ENCODE results near the gene DYNC1LI2. TPM values are rescaled to one million over a fixed set of nuclear protein-coding genes. Genes with fewer than 3 reads are reported as not detected.

DYNC1LI2 gene
- total and polyA plus RNA-seq, 9 of the 15 experiments (the other 6 are each of a cell fraction or from before 2014, with no cell fraction given): 5.1 to 48.9 (median 38.2) TPM

- no peak for TF ChIP-seq CREB3L1 (IDR thresholded peaks at IDR 0.05; ENCODE audit: borderline replicate concordance, low read depth)
- no peak for TF ChIP-seq SLC30A9 (CRISPR knock-in tag; IDR thresholded peaks at IDR 0.05)
- no peak for TF ChIP-seq SMARCA4 (IDR thresholded peaks at IDR 0.05)
Observed at GRCh38 chr16:66746682-66747081, 4.7 kb downstream of the DYNC1LI2 start (continued).

- Histone ChIP-seq H3K9ac (ENCODE audit: insufficient read depth in 1 of 2, low read depth in 2 of 2, low read length in 2 of 2) (no peak overlapping the region), H3K9me1 (ENCODE audit: control insufficient read depth, insufficient read depth, low read length) (no peaks in the 10 kb centered on the region), H3K27me3 (ENCODE audit: control insufficient read depth in 2 of 2, insufficient read depth in 2 of 2, low read length in 2 of 2) (no peaks in the 10 kb centered on the region), H3K27ac (ENCODE audit: extremely low read depth, low read depth, low read length) (no peak overlapping the region), H3K4me1 (replicated peaks in 1 of 2; ENCODE audit: control insufficient read depth in 2 of 2, insufficient read depth in 2 of 2, low read length in 2 of 2) (peaks cover 13 to 22% of the 10 kb centered on the region in 2 experiments; a peak in 4 of 5 replicates), H3K4me2 (ENCODE audit: insufficient read depth, low read length) (no peak overlapping the region), H3K4me3 (no peak overlapping the region), H4K20me1 (replicated peaks; ENCODE audit: control insufficient read depth, insufficient read depth, low read length) (peaks cover 10% of the 10 kb centered on the region), H3K36me3 (ENCODE audit: control insufficient read depth, insufficient read depth, low read length) (peaks cover 88% of the 10 kb centered on the region), H3K9me3 (replicated peaks; ENCODE audit: control insufficient read depth, insufficient read depth, low read depth, low read length) (no peaks in the 10 kb centered on the region), H2AFZ (ENCODE audit: low read depth, low read length) (no peak overlapping the region), H3K79me2 (ENCODE audit: control insufficient read depth, insufficient read depth, low read length) (peaks cover 52% of the 10 kb centered on the region)
- CTCF ChIA-PET (ENCODE audit: low intra/inter-chr PET ratio): no interaction called here
- FAIRE-seq: no peak
- TF ChIP-seq NCOA4 (IDR thresholded peaks at IDR 0.05; ENCODE audit: partially characterized antibody): no peak
- no peak for TF ChIP-seq CREB3L1 (IDR thresholded peaks at IDR 0.05; ENCODE audit: borderline replicate concordance, low read depth)
- TF ChIP-seq MTA3 (IDR thresholded peaks at IDR 0.05; ENCODE audit: borderline replicate concordance): no peak
- TF ChIP-seq THAP7 (CRISPR knock-in tag; IDR thresholded peaks at IDR 0.05): no peak
- TF ChIP-seq ZNF395 (CRISPR knock-in tag; IDR thresholded peaks at IDR 0.05): no peak
- TF ChIP-seq FOS (IDR thresholded peaks at IDR 0.05; ENCODE audit: extremely low read depth, insufficient read length): no peak
- TF ChIP-seq CHD4 (IDR thresholded peaks at IDR 0.05; ENCODE audit: insufficient read depth, insufficient replicate concordance, low read depth, low read length, poor library complexity, severe bottlenecking): no peak
- no peak for TF ChIP-seq TEAD1 (CRISPR knock-in tag; IDR thresholded peaks at IDR 0.05)
- no peak for TF ChIP-seq EZH2 (IDR thresholded peaks at IDR 0.05; ENCODE audit: borderline replicate concordance, low read depth, low read length)
- POLR2A ChIA-PET: interaction anchor here (0.6 kb wide), 2 partner anchors 11 to 284 kb away, joined by 3 to 5 read pairs; no protein-coding TSS in a partner anchor
- ATAC-seq: no peak
- intact Hi-C loops (cut with micrococcal nuclease) (no loop called here), in situ Hi-C loops (cut with MboI) (no loop called here)
- no TSS peak for BruUV-seq (replicated peaks)
- DNase-seq (ENCODE audit: extremely low read depth in 1 of 4, low spot score in 3 of 4): no peak
- 82% methylated on average over 3 of the region's 3 CpGs for WGBS (ENCODE audit: insufficient coverage, low coverage, missing lambda C conversion rate)
Observed at GRCh38 chr16:66746048-66746447, 5.4 kb downstream of the DYNC1LI2 start.

Measured in K562 (cell line).